A549 (cell line): ENCODE data around the gene SEMA3C. TPM values are rescaled to one million over a fixed set of nuclear protein-coding genes. Genes with fewer than 3 reads are reported as not detected.

ENCODE experiments used
- ATAC-seq, 2 experiments: fragments of 200-7000 bp in 1 of 2; fragments of >200 bp in 1 of 2; cut with Nextera tagmentation in 1 of 2; cut with Tn5 transposase in 1 of 2; 3 replicates each; pipeline versions ENCODE4 v1.8.0 to v1.9.1; 2018 to 2020; ENCODE audit warnings: mild to moderate bottlenecking in 1 of 2, moderate library complexity in 1 of 2
- CTCF ChIA-PET: fragments of 300-600 bp; sonication (Branson Sonifier 250); formaldehyde crosslinking; extraction: SDS; loops from one replicate; lab custom pipeline; 2021; ENCODE audit warnings: antibody characterized with exemption, inconsistent platforms; lab: Yijun Ruan, JAX
- POLR2A ChIA-PET: fragments of 350-600 bp; formaldehyde crosslinking; extraction: SDS; loops from one replicate; lab custom pipeline; 2021; ENCODE audit warnings: antibody characterized with exemption, inconsistent platforms; lab: Yijun Ruan, JAX
- DNase-seq, 2 experiments: peaks; one replicate each; pipeline versions ENCODE4 v3.0.0 to v3.0.0-alpha.2; 2011 to 2016; ENCODE audit warnings: low read depth in 1 of 2, low spot score in 1 of 2
- FAIRE-seq: peaks from 2 replicates; lab custom pipeline; 2011; peaks lifted over from hg19 to GRCh38; lab: Jason Lieb, UNC
- H3K27ac ChIP-seq, 2 experiments: fragments of >200 bp; sonication (Bioruptor Twin); formaldehyde crosslinking; 3 replicates each; pipeline ENCODE4 v1.5.1; 2016 to 2017
- H3K4me1 ChIP-seq: fragments of >200 bp; sonication (Bioruptor Twin); formaldehyde crosslinking; 3 replicates; pipeline ENCODE4 v1.6.1; 2016
- H3K4me2 ChIP-seq: fragments of >200 bp; sonication (Bioruptor Twin); formaldehyde crosslinking; 3 replicates; pipeline ENCODE4 v1.6.1; 2016
- H3K4me3 ChIP-seq: fragments of >200 bp; sonication (Bioruptor Twin); formaldehyde crosslinking; 3 replicates; pipeline ENCODE4 v1.5.1; 2016
- H3K9me3 ChIP-seq: fragments of >200 bp; sonication (Bioruptor Twin); formaldehyde crosslinking; 3 replicates; pipeline ENCODE4 v1.6.1; 2016
- CEBPB ChIP-seq, 2 experiments: fragments of >200 bp in 1 of 2; sonication (Bioruptor Twin) in 1 of 2; formaldehyde crosslinking in 1 of 2; IDR thresholded peaks; 2 replicates each; pipeline ENCODE4 v1.6.1; 2012 to 2016
- CHD2 ChIP-seq: fragments of 150-350 bp; IDR thresholded peaks from 2 replicates; pipeline ENCODE4 v1.6.1; 2014; ENCODE audit warnings: low read length; ENCODE audit not compliant: partially characterized antibody
- EP300 ChIP-seq, 2 experiments: fragments of >200 bp; sonication (Bioruptor Twin); formaldehyde crosslinking; IDR thresholded peaks; 2 replicates in 1 of 2; 3 replicates in 1 of 2; pipeline ENCODE4 v1.6.1; 2016 to 2017
- ESRRA ChIP-seq: fragments of 150-350 bp; IDR thresholded peaks from 2 replicates; pipeline ENCODE4 v1.6.1; 2014; ENCODE audit warnings: mild to moderate bottlenecking, low read length, borderline replicate concordance
- FOSB ChIP-seq: fragments of 250-450 bp; sonication (Bioruptor Pico); IDR thresholded peaks from 2 replicates; pipeline ENCODE4 v1.5.0; 2020; ENCODE audit warnings: mild to moderate bottlenecking, moderate library complexity
- HDAC2 ChIP-seq: fragments of 200-600 bp; sonication (generic); IDR thresholded peaks from 2 replicates; pipeline ENCODE4 v1.6.1; 2016
- HEYL ChIP-seq: fragments of 250-450 bp; sonication (Bioruptor Pico); IDR thresholded peaks from 2 replicates; pipeline ENCODE4 v1.8.0; 2021; ENCODE audit warnings: mild to moderate bottlenecking, moderate library complexity
- HOXA7 ChIP-seq: fragments of 250-450 bp; sonication (Bioruptor Pico); IDR thresholded peaks from 2 replicates; pipeline ENCODE4 v1.5.0; 2020; ENCODE audit warnings: mild to moderate bottlenecking, moderate library complexity
- HOXB13 ChIP-seq: fragments of 250-450 bp; sonication (Bioruptor Pico); IDR thresholded peaks from 2 replicates; pipeline ENCODE4 v1.5.0; 2020; ENCODE audit warnings: low read depth, mild to moderate bottlenecking, moderate library complexity
- HOXB5 ChIP-seq: fragments of 250-450 bp; sonication (Bioruptor Pico); IDR thresholded peaks from 2 replicates; pipeline ENCODE4 v1.5.0; 2020; ENCODE audit warnings: mild to moderate bottlenecking, moderate library complexity
- JUN ChIP-seq, 2 experiments: fragments of >200 bp; sonication (Bioruptor Twin); formaldehyde crosslinking; IDR thresholded peaks; 2 replicates in 1 of 2; 3 replicates in 1 of 2; pipeline ENCODE4 v1.6.1; 2016 to 2017
- JUNB ChIP-seq: fragments of >200 bp; sonication (Bioruptor Twin); formaldehyde crosslinking; IDR thresholded peaks from 2 replicates; pipeline ENCODE4 v1.6.1; 2016
- MAFK ChIP-seq: fragments of 450-650 bp; IDR thresholded peaks from 2 replicates; pipeline ENCODE4 v1.6.1; 2014; ENCODE audit not compliant: partially characterized antibody
- PHF8 ChIP-seq: fragments of 200-600 bp; sonication (generic); IDR thresholded peaks from 2 replicates; pipeline ENCODE4 v1.6.1; 2016; ENCODE audit warnings: low read depth, mild to moderate bottlenecking, antibody characterized with exemption, moderate library complexity, borderline replicate concordance
- POLR2AphosphoS2 ChIP-seq: conservative IDR thresholded peaks from 2 replicates; pipeline ENCODE4 v1.6.1; 2012; ENCODE audit warnings: low read length, improper control_type of control experiment, inconsistent platforms
- RARB ChIP-seq: fragments of 250-450 bp; sonication (Bioruptor Pico); IDR thresholded peaks from 2 replicates; pipeline ENCODE4 v1.8.0; 2021; ENCODE audit warnings: mild to moderate bottlenecking, moderate library complexity
- RCOR1 ChIP-seq: fragments of 150-350 bp; IDR thresholded peaks from 2 replicates; pipeline ENCODE4 v1.6.1; 2014; ENCODE audit warnings: antibody characterized with exemption, low read length, low read depth
- RNF2 ChIP-seq: fragments of 200-600 bp; sonication (generic); IDR thresholded peaks from 2 replicates; pipeline ENCODE4 v1.6.1; 2016; ENCODE audit warnings: low read depth, mild to moderate bottlenecking, antibody characterized with exemption, moderate library complexity, borderline replicate concordance
- SMC3 ChIP-seq: fragments of >200 bp; sonication (Bioruptor Twin); formaldehyde crosslinking; IDR thresholded peaks from 3 replicates; pipeline ENCODE4 v1.6.1; 2018; ENCODE audit warnings: inconsistent platforms
- ZC3H11A ChIP-seq: fragments of 450-650 bp; IDR thresholded peaks from 2 replicates; pipeline ENCODE4 v1.6.1; 2014; ENCODE audit warnings: antibody characterized with exemption, mild to moderate bottlenecking
- ZFP36 ChIP-seq: fragments of 450-650 bp; IDR thresholded peaks from 2 replicates; pipeline ENCODE4 v1.6.1; 2014; ENCODE audit warnings: borderline replicate concordance; ENCODE audit not compliant: partially characterized antibody
- ZSCAN20 ChIP-seq: fragments of 250-450 bp; sonication (Bioruptor Pico); IDR thresholded peaks from 2 replicates; pipeline ENCODE4 v1.8.0; 2022; ENCODE audit warnings: mild to moderate bottlenecking, moderate library complexity
- WGBS: methylation state at CpG from one replicate; pipeline ENCODE4 v1.1.6; 2017; ENCODE audit errors: missing lambda C conversion rate; 5-methylcytosine and 5-hydroxymethylcytosine counted together
- polyA plus RNA-seq, 4 experiments: library from polyadenylated mRNA; depleted of rRNA in 3 of 4; stranded (reverse); fragments of >200 nt; fragmentation: RNase III in 1 of 4; extraction: RNeasy Plus Mini Kit Qiagen cat#74134 plus additional on column Dnase treatment in 1 of 4; gene quantifications; 2 replicates in 3 of 4; 3 replicates in 1 of 4; pipeline ENCODE4 v1.2.3, GENCODE V29; 2011 to 2017
- TF ChIP-seq, protein P1 (sequence below): IDR thresholded peaks from 2 replicates; pipeline ENCODE4 v1.6.1; 2012
- TF ChIP-seq, protein P2 (sequence below): fragments of 200-600 bp; sonication (generic); IDR thresholded peaks from 2 replicates; pipeline ENCODE4 v1.6.1; 2016; ENCODE audit warnings: antibody characterized with exemption, mild to moderate bottlenecking, moderate library complexity
- TF ChIP-seq, protein P3 (sequence below): fragments of 150-350 bp; IDR thresholded peaks from 2 replicates; pipeline ENCODE4 v1.6.1; 2014; ENCODE audit warnings: low read depth, mild to moderate bottlenecking, low read length

SEMA3C gene
- polyA plus RNA-seq, 2 of the 4 experiments (the other 2 are of a cell fraction), result 78.1 to 212 TPM

GRCh38 chr7:80837345-80837744 lies 81.5 kb downstream of the SEMA3C start:
- 90% methylated on average over 3 of the region's 3 CpGs for WGBS
- peaks cover 73% of the 10 kb centered on the region for H3K4me1 ChIP-seq
- no peaks in the 10 kb centered on the region for H3K9me3 ChIP-seq
- ATAC-seq, result no peak
- H3K4me2 ChIP-seq, result no peak overlapping the region
- H3K4me3 ChIP-seq, result no peak overlapping the region
- ChIA-PET CTCF (no interaction called here), POLR2A (no interaction called here)
- DNase-seq, result no peak
- FAIRE-seq, result no peak
- TF ChIP-seq RCOR1, result no peak
- no peak for TF ChIP-seq CHD2
- TF ChIP-seq FOSB, result no peak
- no peak for TF ChIP-seq CEBPB (IDR thresholded peaks at IDR 0.05)
- no peak for TF ChIP-seq ZC3H11A
- no peak for TF ChIP-seq HOXB13
- H3K27ac ChIP-seq, result peak overlapping the region in 1 of 2 experiments; percentile 36; a peak in 1 of 6 replicates

- TF ChIP-seq, protein P1, sequence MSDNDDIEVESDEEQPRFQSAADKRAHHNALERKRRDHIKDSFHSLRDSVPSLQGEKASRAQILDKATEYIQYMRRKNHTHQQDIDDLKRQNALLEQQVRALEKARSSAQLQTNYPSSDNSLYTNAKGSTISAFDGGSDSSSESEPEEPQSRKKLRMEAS, result no peak
- TF ChIP-seq, protein P2, sequence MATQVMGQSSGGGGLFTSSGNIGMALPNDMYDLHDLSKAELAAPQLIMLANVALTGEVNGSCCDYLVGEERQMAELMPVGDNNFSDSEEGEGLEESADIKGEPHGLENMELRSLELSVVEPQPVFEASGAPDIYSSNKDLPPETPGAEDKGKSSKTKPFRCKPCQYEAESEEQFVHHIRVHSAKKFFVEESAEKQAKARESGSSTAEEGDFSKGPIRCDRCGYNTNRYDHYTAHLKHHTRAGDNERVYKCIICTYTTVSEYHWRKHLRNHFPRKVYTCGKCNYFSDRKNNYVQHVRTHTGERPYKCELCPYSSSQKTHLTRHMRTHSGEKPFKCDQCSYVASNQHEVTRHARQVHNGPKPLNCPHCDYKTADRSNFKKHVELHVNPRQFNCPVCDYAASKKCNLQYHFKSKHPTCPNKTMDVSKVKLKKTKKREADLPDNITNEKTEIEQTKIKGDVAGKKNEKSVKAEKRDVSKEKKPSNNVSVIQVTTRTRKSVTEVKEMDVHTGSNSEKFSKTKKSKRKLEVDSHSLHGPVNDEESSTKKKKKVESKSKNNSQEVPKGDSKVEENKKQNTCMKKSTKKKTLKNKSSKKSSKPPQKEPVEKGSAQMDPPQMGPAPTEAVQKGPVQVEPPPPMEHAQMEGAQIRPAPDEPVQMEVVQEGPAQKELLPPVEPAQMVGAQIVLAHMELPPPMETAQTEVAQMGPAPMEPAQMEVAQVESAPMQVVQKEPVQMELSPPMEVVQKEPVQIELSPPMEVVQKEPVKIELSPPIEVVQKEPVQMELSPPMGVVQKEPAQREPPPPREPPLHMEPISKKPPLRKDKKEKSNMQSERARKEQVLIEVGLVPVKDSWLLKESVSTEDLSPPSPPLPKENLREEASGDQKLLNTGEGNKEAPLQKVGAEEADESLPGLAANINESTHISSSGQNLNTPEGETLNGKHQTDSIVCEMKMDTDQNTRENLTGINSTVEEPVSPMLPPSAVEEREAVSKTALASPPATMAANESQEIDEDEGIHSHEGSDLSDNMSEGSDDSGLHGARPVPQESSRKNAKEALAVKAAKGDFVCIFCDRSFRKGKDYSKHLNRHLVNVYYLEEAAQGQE, result no peak
- TF ChIP-seq JUNB, result no peak
- TF ChIP-seq HEYL (CRISPR knock-in tag), result no peak
- no peak for TF ChIP-seq EP300 (IDR thresholded peaks at IDR 0.05)
- TF ChIP-seq HOXB5, result no peak
- no peak for TF ChIP-seq PHF8
- no peak for TF ChIP-seq ZFP36
- TF ChIP-seq, all 56 proteins: peak for 0
- Histone ChIP-seq H3K4me2 (no peak overlapping the region; the same call in 2 of the 3 replicates), H3K27ac (peak overlapping the region in 1 of 2 experiments; percentile 23; a peak in 1 of 6 replicates), H3K4me3 (no peak overlapping the region), H3K9me3 (no peaks in the 10 kb centered on the region), H3K4me1 (peaks cover 73% of the 10 kb centered on the region)
- DNase-seq (no peak), FAIRE-seq (no peak), ATAC-seq (no peak)
- POLR2A ChIA-PET, result no interaction called here
- CTCF ChIA-PET, result no interaction called here
- 86% methylated on average over 2 of the region's 2 CpGs for WGBS
These were observed 83.6 kb downstream of the SEMA3C start for GRCh38 chr7:80835251-80835650.

GRCh38 chr7:80833289-80834268 lies 85.3 kb downstream of the SEMA3C start:
- DNase-seq, result peak in 1 of 2 experiments; percentile 35
- Histone ChIP-seq H3K9me3 (no peaks in the 10 kb centered on the region), H3K4me2 (peak overlapping the region; percentile 40), H3K4me3 (no peak overlapping the region), H3K27ac (peak overlapping the region; percentile 4 to 56; a peak in 3 of 6 replicates), H3K4me1 (peaks cover 85% of the 10 kb centered on the region)
- ChIA-PET CTCF (interaction anchor here (0.8 to 1.1 kb wide), 2 partner anchors 18 to 86 kb away, joined by 3 read pairs; no protein-coding TSS in a partner anchor), POLR2A (no interaction called here)
- 85% methylated on average over 10 of the region's 10 CpGs for WGBS
- no peak for ATAC-seq
- peak; percentile 65 for FAIRE-seq
- TF ChIP-seq HOXA7 (CRISPR knock-in tag) (no peak), RARB (CRISPR knock-in tag) (no peak), ESRRA (no peak), POLR2AphosphoS2 (no peak), RNF2 (no peak), MAFK (no peak), ZFP36 (no peak), ZSCAN20 (CRISPR knock-in tag) (no peak), HDAC2 (no peak), JUN (IDR thresholded peaks at IDR 0.05) (no peak), SMC3 (no peak), HOXB13 (no peak), CEBPB (IDR thresholded peaks at IDR 0.05) (no peak)
- TF ChIP-seq, protein P3, sequence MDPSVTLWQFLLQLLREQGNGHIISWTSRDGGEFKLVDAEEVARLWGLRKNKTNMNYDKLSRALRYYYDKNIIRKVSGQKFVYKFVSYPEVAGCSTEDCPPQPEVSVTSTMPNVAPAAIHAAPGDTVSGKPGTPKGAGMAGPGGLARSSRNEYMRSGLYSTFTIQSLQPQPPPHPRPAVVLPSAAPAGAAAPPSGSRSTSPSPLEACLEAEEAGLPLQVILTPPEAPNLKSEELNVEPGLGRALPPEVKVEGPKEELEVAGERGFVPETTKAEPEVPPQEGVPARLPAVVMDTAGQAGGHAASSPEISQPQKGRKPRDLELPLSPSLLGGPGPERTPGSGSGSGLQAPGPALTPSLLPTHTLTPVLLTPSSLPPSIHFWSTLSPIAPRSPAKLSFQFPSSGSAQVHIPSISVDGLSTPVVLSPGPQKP, result no peak
- TF ChIP-seq, protein P1, result no peak
